ENCODE results near the gene PLA2G4B.

The PLA2G4B gene

GRCh38 chr15:41891226-41891625 is 52.6 kb downstream of the PLA2G4B start:
- no peak for DNase-seq

- DNase-seq = no peak
These were observed 53.3 kb downstream of the PLA2G4B start for GRCh38 chr15:41891946-41892345.

DNA sequence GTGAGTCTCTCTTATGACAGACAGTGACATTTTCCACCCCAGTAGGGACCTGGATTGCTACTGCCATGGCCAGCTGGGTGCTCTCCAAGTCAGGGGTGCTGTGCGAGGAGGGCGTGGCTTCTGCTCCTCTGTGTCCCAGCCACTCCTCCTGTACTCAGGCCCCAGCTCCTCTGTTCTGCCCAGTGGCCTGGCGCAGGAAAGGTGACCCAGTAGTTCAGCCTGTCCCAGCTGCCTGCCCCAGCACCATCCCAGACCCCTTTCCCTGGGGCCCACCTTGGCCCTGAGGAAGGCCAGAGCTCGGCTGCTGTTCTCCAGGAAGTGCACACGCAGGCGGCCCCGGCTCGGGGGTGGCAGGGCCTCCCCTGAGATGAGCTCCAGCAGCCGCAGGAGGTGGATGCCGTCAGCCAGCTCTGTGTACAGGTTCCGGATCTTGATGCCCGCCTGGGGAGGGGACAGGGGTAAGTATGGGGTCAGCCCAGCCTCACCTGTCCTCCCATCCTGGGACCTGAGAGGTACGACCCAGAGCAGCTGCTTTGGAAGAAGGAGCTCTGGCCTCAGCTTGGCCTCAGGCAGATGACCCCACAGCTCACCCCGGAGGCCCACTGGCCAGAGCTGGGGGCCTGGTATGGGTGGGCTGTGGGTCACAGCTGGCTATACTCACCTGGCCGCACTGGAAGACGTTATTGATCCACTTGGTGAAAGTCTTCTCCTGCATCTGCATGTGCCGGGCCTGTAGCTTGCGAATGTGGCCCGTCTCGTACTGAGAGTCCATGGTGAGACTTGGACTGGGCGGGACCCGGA is 54.2 kb downstream of the PLA2G4B start:
- no peak for DNase-seq

DNA sequence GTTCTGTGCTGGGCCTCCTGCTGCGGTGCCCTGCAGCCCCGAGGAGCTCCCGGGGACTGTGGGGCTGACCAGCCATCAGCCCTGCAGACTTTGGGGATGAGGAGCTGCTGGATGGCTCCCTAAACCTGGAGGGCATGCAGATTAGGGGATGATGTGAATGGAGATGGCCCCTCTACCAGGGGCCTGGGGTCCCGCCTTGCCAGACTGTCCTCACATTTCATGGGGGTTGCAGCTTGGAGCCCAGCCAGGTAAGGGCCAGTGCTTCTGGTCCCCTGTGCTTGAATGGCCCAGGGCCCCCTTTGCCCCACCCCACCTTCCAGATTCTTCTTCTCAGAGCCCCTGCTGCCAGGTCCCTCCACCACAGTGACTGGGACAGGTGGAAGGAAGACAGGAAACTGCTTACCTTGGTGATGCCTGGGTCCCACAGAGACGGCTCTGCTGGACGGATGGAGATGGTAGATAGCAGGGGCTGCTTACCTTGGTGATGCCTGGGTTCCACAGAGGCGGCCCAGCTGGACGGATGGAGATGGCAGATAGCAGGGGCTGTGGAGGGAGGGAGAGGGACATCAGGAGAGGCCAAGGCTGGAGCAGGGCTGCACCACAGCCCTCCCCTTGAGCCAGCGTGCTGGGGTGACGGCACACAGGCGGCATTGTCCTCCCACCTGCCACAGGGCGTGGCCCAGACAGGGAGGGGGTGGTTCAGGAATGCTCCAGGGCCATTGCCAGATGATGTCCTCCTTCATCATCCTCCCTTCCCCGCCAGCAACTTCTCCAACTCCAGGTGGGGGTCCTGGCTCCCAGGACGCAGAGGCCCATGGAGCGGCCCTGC is 55.0 kb downstream of the PLA2G4B start, which contains the start of gene SPTBN5:
Gene SPTBN5 (minus strand): TSS at position 632 of the 829 bp plus-strand sequence. CDS start 556 bp downstream, at position 76.
- no peak for DNase-seq

DNA sequence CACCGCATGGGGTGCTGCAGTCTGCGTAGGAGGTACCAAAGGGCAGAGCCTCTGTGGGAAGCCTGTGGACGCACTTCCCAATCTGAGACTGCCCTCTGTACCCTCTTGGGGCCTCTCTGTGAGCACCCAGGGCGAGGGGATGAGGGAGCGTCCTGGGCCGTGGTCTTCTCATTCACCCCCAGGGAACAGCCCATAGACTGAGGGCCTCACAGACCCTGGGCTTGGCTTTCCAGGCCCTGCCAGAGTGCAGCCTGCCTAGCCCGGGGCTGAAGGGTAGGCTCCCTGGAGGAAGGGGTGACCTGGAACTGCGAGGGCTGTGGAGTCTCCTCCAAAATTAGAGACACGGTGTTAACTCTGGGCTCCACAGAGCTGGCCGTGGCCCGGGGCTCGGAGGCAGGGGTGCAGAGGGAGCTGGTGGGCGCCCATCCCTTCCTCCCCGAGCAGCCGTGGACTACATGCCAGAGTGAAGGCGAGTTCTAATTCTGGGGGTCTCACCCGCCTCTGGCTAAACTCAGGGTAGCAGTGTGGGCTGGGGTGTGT is 55.7 kb downstream of the PLA2G4B start:
- no peak for DNase-seq

DNA sequence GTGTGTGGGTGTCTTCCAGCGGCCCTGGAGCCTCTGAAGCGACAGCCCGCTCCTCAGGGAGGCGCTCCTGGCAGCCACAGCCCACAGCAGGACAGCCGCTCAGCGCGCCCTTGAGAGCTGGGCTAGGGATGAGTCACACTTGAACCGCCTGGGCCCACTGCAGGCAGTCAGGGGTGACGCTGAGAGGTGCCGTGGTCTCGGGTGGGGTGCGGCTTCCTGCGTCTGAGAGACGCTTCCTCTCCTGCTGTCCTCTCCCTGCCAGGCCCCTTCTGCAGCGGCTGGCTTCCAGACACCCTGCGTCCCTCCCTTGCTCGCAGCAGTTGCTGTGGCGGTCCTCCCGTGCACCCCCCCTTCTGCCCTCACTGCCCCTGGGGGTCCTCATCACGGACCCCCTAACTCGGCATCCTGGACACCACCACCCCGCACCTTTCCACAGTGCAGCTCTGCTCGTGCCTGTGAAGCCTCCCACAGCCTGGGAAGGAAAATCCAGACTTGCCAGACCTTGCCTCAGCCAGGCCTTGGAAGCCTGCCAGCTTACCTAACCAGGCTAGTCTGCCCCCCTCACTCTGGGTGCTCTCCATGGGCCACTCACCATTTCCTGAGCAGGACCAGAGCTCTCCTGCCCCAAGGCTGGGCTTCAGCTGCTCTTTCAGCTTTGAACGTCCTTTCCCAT is 56.3 kb downstream of the PLA2G4B start:
- peak; percentile 85 for DNase-seq

- DNase-seq = no peak
These were observed 56.8 kb downstream of the PLA2G4B start for GRCh38 chr15:41895491-41895890.

DNA sequence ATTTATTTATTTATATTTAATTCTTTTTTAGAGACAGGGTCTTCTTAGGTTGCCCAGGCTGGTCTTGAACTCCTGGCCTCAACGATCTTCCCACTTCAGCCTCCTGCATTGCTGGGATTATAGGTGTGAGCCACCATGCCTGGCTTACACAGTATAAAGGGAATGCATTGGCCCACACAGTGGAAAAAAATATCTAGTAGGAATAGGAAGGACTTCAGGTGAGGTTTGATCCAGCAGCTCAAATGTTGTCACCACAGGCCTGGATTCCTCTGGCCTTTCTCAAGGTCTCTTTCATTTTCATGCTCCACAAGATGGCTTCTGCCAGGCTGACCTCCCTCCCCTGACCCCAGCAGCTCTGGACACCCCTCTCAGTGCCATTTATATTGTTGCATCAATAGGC is 57.3 kb downstream of the PLA2G4B start:
- no peak for DNase-seq

- no peak for DNase-seq
These were observed 57.9 kb downstream of the PLA2G4B start for GRCh38 chr15:41896566-41896965.

GRCh38 chr15:41897363-41897799 is 58.7 kb downstream of the PLA2G4B start:
- no peak for DNase-seq
